Fibroblast of skin of left biceps (primary cell): Measurements from ENCODE around the gene NTM.

Source experiments
- DNase-seq, 2 experiments: peaks; one replicate each; pipeline ENCODE4 v3.0.0-alpha.2; 2013; ENCODE audit warnings: low read depth in 2 of 2

NTM gene

DNA sequence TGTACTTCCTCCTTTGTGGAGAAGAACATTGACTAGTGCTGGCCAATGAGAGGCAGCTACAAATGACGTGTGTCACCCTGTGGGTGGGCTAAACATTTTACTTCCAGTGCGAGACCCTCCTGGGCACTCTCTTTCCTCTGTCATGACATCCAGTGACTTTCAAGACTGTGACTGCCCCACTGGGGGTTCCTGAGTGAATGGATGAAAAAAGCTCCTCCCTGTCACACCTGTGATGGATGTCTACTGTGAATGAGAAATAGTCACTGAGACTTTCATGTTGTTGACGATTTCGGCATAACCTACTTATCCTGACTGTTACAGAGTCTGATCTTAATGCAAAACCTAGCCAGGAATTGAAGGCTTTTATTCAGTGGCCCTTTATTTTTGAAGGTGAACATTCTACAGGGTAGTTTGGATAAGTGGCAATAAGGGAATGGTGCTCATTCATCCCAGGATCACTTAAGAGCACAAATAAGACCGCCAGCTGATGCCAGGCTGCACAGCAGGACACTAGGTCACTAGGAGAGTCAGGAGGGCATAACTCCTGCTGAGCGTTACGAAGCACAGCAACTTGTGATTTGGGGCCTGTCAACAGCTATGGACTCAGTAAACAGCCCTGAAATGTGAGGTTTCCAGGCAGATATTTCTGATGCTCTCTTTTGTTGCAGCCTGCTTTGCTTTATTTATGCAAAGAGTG is 636.6 kb downstream of the NTM start:
- DNase-seq, result no peak

DNA sequence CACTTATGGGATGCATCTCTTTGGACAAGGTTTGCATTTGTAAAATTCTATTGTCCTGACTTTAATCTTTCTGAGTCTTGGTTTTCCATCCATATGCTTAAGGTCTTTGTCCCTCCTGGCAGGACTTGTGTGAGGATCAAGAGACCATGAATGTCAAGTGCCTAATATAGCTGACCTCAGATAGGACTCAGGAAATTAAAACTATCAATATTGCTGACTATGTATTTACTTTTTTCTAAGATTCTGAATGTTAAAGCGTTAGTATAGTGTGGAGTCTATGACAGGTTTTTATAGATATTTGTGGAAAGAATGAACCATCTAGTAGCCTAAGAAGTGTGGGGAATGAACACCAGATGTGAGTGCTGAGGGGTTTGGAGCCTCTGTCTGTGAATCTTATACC is 637.8 kb downstream of the NTM start:
- DNase-seq, result no peak

DNA sequence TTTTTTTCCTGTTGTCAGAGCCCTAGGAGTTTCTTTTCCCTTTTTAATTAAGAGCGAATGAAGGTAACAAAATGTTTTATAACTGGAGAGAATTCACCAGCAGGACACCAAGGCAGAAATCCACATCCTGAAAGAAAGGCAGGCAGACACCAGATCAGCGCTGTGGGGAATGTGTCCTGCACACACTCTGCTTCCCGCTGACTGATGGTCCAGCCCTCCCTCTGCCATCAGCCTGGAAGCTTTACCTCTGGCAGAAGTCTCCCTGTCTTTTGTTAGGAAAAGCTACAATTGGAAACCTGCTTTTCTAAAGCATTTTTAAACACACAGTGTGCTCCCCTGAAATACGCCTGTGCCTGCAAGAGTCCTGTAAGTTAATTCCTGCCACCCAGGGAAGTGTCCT is 638.5 kb downstream of the NTM start:
- no peak for DNase-seq

DNA sequence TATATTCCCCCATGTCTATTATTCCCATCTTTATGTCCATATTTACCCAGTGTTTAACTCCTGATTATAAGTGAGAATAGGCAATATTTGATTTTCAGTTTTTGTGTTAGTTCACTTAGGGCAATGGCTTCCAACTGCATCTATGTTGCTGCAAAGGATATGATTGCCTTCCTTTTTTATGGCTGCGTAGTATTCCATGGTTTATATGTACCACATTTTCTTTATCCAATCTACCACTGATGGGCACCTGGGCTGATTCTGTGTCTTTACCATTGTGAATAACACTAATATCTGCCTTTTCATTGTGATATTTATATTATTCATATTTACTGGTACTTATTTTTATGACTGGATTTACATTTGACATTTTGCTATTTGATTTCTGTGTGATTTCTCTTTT is 649.6 kb downstream of the NTM start:
- no peak for DNase-seq

DNA sequence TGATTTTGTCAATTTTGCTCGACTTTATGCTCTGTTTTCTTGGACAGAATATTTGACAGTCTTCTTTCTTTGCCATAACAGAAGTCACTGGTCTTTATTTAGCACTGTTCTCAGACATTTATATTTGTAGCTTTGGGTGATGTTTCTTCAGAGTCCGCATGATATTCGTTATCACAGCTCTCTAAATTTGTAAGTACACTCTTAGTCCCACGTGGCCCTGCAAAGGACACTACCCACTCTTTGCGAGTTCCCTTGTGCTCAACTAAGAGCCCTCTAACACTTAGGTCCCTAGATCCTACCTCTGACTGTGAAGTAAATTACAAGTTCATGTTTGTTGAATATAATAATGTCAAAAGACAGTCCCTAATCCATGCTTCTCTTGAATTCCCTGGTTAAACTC is 651.9 kb downstream of the NTM start:
- no peak for DNase-seq

DNA sequence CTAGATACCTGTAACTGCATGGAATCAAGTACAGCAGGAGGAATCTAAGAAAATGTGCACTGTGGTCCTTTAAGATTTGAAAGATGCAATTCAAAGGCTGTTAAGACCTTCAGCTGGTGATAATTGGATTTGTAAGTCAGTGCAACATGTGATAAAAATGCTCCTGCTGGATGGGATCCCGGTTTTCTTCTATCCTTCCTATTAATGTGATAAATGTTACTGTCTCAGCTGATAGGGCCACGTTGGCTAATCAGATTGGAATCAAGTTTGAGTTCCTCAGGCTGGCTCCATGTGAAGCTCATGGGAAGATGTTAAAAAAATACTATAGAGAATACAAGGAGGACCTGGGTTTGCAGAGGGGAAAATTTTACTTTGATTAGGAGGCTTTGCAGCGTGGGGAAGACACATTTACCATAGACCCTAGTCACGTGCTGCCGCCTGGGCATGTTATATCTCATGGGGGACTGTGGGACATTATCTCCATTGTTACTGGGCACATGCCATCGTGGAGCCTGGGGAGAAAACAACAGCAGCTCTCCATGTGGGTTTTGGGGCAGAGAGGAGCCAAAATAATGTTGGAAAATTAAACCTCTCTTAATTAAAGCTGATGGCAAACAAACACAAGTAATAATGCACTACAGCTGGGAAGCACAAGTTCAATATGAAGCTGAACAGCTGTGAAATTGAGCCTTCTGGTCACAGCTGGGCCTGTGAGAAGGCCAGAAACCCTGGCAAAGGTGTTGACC is 652.5 kb downstream of the NTM start:
- DNase-seq, result peak; percentile 82 to 83

DNA sequence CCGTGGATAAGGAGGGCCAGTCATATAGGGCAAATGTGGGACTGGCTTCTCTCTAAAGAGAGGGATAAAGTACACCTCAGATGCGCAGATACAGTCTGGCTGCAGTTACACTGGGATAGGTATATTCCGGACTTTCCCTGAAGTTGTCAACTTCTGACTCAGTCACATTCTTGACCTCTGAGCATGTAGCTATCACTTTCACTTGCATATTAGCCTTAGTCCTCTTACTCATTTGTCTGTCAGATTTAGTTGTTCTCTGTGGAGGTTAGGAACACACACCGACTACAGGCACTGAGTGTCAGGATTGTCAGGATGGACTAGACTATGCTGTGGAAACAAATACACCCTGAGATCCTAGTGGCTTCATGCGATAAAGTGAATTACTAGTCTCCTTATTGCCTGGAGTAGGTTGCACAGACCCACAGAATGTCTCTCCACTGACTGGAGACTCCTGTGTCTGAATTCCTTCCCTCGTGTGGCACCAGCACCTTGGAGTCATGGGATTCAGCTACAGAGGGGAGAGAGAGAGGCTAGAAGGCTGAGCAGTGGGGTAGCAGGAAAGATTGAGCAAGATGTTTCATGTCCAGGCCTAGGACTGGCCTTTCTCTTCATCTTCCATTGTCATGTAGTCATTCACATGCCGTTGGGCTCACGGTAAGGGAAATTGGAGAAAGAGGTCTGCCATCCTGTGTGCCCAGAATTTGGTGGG is 654.3 kb downstream of the NTM start:
- peak; percentile 21 to 26 for DNase-seq

DNA sequence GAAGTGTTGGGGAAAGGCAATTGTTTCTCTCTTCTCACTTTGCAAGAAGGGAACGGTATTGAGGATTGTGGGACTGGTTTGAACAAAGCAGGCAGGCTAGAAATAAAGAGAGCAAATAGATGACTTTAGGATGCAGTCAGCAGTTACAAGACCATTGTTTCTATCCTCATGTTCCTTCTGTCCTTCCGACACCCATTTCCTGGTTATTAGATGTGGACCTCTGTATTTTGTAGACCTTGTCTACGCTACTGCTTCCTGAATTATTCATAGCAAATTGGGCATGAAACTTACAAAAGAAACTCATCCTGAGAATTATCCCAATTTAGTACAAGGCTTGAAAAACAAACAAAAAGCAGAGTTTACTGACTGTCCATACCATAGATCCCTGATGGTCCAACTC is 656.3 kb downstream of the NTM start:
- no peak for DNase-seq

DNA sequence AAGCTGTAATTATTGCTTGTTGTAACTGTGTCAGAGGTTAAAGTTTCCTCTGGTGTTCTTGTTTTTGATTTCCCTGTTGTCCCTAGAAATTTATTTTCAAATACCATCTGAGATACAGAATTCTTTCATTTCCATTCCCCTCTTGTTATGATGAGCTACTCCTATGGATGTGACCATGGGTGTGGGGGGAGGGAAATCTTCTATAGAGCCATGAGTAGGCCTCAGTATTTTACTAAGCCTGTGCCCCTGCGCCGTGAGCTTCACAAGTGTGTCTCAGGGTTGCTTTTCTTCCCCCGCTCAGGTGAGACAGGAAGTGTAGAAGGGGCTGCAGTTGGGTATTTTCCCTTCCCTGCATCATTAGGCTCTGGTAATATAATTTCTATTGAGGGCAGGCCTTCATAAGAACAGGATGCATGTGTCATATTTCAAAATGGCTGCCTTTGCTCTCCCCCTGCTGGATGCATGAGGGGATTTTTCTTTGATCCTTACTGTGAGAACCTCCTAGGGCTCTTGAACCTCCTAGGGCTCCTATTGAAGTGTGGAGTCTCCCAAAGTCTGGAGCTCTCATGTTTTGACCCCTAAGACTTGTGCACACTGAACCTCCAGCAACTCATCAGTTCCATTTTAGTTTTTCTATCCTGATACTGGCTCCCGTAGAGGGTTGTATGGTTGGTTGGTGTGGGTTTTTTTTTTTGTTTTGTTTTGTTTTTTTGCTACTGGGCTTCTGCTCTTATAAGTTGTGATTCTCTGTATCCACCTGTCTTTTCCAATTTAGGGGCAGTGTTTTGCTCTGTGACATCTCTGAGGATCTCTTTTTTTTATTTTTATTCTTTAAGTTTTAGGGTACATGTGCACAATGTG is 658.2 kb downstream of the NTM start:
- DNase-seq, result peak in 1 of 2 experiments; percentile 25

DNA sequence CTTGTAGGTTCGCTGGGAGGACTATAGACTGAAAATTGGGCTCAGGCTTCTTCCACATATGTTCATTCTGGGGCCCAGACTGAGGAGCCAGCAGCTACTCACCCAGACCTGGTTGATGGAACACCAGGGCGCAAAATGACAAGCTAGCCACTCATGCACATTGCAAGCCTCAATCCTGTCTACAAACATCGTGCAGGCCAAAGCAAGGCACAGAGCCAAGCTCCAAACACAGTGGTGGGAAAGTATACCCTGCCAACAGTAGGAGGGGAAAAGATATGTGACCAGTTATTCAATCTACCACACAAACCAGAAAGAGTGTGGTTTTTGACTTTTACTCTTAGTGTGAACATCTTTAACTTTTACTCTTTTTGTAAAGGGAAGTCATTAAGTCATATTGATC is 660.5 kb downstream of the NTM start:
- DNase-seq, result no peak

DNA sequence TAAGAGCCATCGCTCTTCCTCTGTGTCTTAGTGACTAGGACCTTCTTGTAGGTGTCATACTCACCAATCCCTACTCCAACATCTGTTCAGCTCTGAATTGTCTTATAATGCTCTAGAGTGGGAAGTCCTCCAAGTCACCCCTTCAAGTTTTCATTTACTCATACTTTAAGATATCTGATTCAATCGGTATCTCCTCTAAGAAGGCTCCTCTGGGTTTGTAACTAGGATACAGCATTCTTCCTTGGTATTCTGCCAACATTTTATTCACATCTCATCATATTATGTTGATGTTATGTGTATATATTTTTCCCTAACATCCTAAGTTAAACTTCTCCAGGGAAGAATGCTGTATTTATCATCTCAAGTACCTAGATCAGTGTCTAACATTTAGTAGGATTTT is 662.1 kb downstream of the NTM start:
- DNase-seq, result peak; percentile 73

DNA sequence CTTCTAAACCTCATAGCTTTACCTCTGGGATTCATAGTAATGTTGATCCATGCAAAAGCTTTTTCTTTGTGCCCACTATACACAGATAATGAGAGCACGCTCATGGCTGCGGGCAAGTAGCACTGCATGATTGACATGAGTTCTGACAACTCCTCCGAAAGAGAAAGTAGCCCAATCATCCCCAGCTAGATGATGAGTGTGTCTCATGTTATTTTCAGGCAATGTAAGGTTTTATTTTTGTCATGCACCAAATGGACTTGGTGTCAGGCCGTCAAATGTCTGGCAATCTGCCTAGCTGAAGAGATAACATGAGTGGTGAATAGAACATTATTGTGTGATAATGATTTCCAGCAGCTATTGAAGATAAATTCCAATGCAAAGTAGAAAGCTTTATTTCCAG is 662.6 kb downstream of the NTM start:
- DNase-seq, result no peak

DNA sequence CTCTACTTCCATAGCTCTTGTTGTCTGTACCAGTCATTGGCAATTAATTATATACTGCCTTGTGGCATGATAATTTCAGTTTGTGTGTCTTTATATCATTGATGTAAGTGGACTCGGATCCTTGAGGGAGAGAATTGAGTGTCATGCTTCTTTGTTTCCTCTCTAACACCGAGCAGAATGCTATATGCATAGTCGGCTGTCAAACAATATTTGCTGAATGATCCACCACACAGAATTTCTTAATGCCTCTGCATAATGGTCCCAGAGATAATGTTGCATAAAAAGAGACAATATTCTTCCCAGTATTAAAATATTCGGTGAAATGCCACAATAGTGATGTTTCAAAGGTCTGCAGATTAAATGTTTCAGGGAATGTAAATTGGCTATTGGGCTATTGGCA is 664.8 kb downstream of the NTM start:
- no peak for DNase-seq

DNA sequence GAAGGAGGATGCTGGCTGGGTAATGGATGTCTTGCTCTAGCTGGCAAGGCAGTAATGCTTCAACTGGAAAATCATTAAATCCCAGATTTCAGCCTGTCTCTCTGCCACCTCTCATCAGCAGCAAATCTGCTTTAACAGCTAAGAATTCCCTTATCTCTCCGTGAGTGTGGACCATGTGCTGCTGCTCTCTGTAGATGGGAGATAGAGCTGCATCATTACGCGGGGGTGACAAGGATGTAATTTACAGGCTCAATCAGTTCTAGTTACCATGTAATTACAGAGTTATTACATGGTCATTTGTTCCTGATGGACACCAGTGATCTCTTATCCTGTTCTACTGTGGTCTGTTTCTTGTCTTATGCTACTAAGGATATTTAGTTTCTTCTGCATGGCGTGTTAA is 665.4 kb downstream of the NTM start:
- no peak for DNase-seq

DNA sequence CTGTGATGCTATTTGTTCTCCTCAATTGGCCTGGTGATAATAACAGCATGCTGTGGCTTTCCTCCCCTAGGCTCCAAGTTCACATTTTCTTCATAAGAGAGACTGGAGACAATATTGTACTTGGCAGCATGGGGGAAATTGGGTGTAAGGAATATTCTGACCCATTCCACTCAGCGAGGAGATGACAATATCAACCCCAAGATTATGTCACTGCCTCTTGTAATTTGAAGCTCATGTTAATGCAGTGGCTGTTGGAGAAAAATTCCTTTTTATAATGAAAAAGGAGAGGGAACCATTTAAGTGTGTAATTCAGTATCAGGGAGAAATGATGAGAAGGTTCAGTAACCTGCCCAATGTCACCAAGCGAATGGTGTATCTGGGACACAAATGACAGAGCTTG is 665.8 kb downstream of the NTM start:
- no peak for DNase-seq

DNA sequence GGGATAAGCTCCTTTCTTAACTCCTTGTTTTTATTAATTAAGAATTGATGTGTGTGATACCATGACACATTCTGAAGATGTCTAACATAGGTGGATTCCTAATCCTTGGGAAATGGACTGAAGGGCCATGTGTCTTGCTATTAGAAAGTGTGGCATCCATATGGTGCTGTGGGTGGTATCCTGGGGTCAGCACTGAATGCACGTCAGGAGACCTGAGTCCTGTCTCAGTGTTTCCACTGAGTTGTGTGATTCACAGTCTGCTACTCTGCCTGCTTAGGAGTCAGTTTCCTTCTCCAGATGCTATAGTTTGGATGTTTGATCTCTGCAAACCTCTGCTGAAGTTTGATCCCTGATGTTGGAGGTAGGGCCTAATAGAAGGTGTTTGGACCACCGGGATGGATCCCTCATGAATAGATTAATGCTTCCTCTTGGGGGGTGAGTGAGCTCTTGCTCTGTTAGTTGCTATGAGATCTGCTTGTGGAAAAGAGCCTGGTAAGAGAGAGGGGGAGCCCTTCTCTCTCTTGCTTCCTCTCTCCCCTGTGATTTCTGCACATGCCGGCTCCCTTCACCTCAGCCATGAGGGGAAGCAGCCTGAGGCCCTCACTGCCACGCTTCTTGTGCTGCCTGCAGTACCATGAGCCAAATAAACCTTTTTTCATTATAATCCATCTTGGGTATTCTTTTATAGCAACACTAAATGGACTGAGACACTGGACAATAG is 666.5 kb downstream of the NTM start:
- no peak for DNase-seq

DNA sequence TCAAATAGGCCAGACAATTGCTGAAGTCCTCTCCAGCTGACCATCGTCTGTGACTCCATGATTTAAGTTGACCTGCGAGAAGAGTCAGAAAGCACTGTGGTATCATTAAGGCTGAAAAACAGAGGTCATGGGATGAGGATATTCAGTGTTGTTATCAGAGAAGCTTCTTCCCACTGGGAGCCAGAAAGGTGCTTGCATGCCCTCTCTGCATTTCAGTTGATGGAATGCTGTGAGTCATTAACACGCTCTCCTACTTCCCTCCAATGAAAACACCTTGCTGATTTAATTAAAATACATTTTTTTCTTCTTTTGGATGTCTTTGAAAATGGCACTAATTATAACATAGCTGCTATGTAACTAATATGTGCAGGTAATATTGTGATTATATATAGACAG is 667.0 kb downstream of the NTM start:
- no peak for DNase-seq

DNA sequence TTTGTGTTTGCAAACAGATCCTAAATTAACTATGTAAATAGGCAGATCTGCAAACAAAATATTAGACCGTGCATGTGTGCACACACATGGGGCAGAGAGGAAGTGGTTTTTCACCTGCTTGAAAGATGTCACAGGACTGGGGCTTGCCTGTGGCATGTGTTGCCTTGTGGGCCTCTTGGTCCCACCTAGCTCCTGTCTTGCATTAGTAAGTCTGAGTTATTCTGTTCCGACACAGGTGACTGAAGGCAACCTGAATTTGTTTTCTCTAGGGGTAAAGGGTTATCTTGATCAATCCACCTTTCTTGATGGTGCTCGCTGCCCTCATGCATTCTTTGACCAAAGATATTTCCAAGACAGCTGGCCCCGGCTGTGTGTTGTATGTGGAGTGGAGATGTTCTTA is 667.5 kb downstream of the NTM start:
- no peak for DNase-seq

DNA sequence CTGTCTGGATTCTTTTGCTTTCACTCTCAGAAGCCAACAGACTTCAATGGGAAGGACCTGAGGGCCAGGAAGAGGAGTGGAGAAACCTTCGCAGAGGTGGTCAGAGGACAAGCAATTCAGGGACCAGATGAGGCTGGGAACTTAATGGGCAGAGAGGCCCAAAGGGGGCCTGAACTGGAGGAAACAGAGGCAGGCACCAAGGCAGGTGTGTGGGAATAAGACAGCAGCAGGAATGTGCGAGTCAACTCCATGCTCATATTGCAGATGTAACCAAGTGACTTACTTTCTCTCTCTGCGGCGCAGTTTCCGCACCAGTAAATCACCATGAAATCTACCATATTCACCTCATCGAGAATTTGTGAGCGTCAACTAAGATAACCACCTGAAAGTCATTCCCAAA is 669.1 kb downstream of the NTM start:
- no peak for DNase-seq

DNA sequence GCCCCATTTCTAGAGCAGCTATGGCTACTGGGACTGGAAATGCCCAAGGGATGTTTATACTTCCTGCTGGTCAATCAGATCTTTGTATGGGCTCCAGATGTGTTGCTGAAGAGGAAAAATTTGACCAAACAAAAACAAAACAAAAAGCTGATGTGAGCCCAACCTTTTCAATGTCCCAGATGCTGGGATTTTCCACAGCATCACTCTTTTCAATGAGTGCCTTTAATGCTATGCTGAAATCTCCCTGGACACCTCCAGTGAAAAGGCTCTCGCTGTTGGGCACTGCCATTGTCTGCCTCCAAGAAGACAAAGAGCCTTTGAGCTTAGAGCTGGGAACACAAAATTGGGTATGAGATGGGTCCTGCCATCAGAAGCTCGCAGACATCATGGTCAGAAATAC is 671.9 kb downstream of the NTM start:
- no peak for DNase-seq

DNA sequence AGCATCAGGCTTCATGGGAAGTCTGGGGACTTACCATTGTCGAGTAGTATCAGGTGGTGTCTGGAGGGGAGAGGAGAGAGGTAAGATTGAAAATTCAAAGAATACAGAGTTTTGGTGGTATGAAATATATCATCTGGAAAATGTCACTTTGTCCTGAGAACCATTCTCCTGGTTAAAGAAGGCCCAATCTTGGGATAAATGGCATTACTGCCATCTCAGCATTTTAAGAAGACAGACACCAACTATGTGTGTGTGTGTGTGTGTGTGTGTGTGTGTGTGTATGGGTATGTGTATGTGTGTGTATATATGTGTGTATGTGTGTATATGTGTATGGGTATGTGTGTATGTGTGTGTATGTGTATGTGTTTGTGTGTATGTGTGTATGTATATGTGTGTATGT is 673.3 kb downstream of the NTM start:
- no peak for DNase-seq
